Right ventricle myocardium superior (tissue), 1 donor: ENCODE data around the gene ITSN1. TPM values are rescaled to one million over a fixed set of nuclear protein-coding genes. Genes with fewer than 3 reads are reported as not detected.

ENCODE experiments used
- ATAC-seq: fragments of 200-7000 bp; cut with Tn5 transposase; one replicate; pipeline ENCODE4 v1.9.1; 2020; ENCODE audit warnings: mild to moderate bottlenecking; ENCODE audit not compliant: poor library complexity
- DNase-seq: peaks from one replicate; pipeline ENCODE4 v3.0.0-alpha.2; 2020
- intact Hi-C: fragments of 100-400 bp; cut with DNase I; formaldehyde crosslinking; loops from one replicate; pipeline ENCODE4 v1.11.2; 2022
- total RNA-seq: library from RNA; stranded (reverse); fragmentation: NEBNext Ultra II Directional; extraction: Animal tissue kit (Norgen Biotek cat#: 25700); gene quantifications from one replicate; pipeline ENCODE4 v1.2.1, GENCODE V29; 2021
- donor health status: DM: no; HTN: yes; CAD: no; lungs with severe emphysema.

ITSN1 gene
- total RNA-seq, 1 donor from 2014 or later, result 41.8 TPM

- intact Hi-C loops, result no loop called here
- ATAC-seq (no peak), DNase-seq (no peak)
These were observed 198.5 kb downstream of the ITSN1 start for GRCh38 chr21:33840771-33841170.

GRCh38 chr21:33841561-33841960 lies 199.3 kb downstream of the ITSN1 start:
- intact Hi-C loops, result no loop called here
- DNase-seq, result no peak
- no peak for ATAC-seq

GRCh38 chr21:33843216-33843615 lies 200.9 kb downstream of the ITSN1 start:
- DNase-seq (peak; percentile 73), ATAC-seq (peak; percentile 27)
- intact Hi-C loops, result no loop called here

- DNase-seq (peak; percentile 61), ATAC-seq (peak; percentile 64)
- intact Hi-C loops, result no loop called here
These were observed 202.0 kb downstream of the ITSN1 start for GRCh38 chr21:33844104-33844889.

GRCh38 chr21:33844890-33845205 lies 202.5 kb downstream of the ITSN1 start:
- intact Hi-C loops, result no loop called here
- DNase-seq (no peak), ATAC-seq (peak; percentile 5)

GRCh38 chr21:33846141-33846540 lies 203.8 kb downstream of the ITSN1 start:
- intact Hi-C loops, result no loop called here
- ATAC-seq (no peak), DNase-seq (no peak)

GRCh38 chr21:33847588-33848248 lies 205.4 kb downstream of the ITSN1 start:
- intact Hi-C loops, result no loop called here
- ATAC-seq (no peak), DNase-seq (no peak)

- no peak for ATAC-seq
- intact Hi-C loops, result no loop called here
- no peak for DNase-seq
These were observed 206.1 kb downstream of the ITSN1 start for GRCh38 chr21:33848249-33848953.

- DNase-seq (no peak), ATAC-seq (no peak)
- intact Hi-C loops, result no loop called here
These were observed 207.5 kb downstream of the ITSN1 start for GRCh38 chr21:33849834-33850233.

GRCh38 chr21:33850401-33850800 lies 208.1 kb downstream of the ITSN1 start:
- no peak for DNase-seq
- ATAC-seq, result no peak
- intact Hi-C loops, result no loop called here

GRCh38 chr21:33850985-33851384 lies 208.7 kb downstream of the ITSN1 start:
- ATAC-seq (no peak), DNase-seq (no peak)
- intact Hi-C loops, result no loop called here

- ATAC-seq (no peak), DNase-seq (no peak)
- intact Hi-C loops, result no loop called here
These were observed 210.2 kb downstream of the ITSN1 start for GRCh38 chr21:33852485-33852884.

GRCh38 chr21:33854604-33855003 lies 212.3 kb downstream of the ITSN1 start:
- ATAC-seq, result no peak
- DNase-seq, result no peak
- intact Hi-C loops, result no loop called here

GRCh38 chr21:33855190-33855589 lies 212.9 kb downstream of the ITSN1 start:
- ATAC-seq (no peak), DNase-seq (no peak)
- intact Hi-C loops, result no loop called here

GRCh38 chr21:33856893-33857527 lies 214.7 kb downstream of the ITSN1 start:
- intact Hi-C loops, result no loop called here
- DNase-seq, result no peak

GRCh38 chr21:33857846-33858666 lies 215.8 kb downstream of the ITSN1 start:
- intact Hi-C loops, result no loop called here
- no peak for DNase-seq
- no peak for ATAC-seq

More at GRCh38 chr21:33856893-33857527, 214.7 kb downstream of the ITSN1 start:
- no peak for ATAC-seq

- intact Hi-C loops, result no loop called here
- DNase-seq (no peak), ATAC-seq (no peak)
These were observed 216.5 kb downstream of the ITSN1 start for GRCh38 chr21:33858667-33859372.
